GM19025 (cell line): ENCODE measurements around the gene CD109.
"Not testable (repeated sequence)": the region's sequence is repeated elsewhere in the genome, so short reads cannot be mapped to it uniquely, and the experiment has no call there.

Experiments used
- ATAC-seq: cut with Tn5 transposase; IDR thresholded peaks from one replicate; pipeline ENCODE4 v1.9.1; 2021; ENCODE audit warnings: mild to moderate bottlenecking, low read depth, moderate library complexity; ENCODE audit not compliant: unreplicated experiment

CD109 gene

GRCh38 chr6:73782911-73783310, 86.9 kb downstream of the CD109 start:
- no peak for ATAC-seq

GRCh38 chr6:73784726-73785505, 88.9 kb downstream of the CD109 start:
- ATAC-seq, result no peak

GRCh38 chr6:73790574-73790973, 94.6 kb downstream of the CD109 start:
- no peak for ATAC-seq

GRCh38 chr6:73791336-73791735, 95.3 kb downstream of the CD109 start:
- ATAC-seq, result no peak

GRCh38 chr6:73792738-73793137, 96.7 kb downstream of the CD109 start:
- ATAC-seq, result no peak

GRCh38 chr6:73796881-73797280, 100.9 kb downstream of the CD109 start:
- no peak for ATAC-seq

- no peak for ATAC-seq
These were observed 101.9 kb downstream of the CD109 start for GRCh38 chr6:73797861-73798260.

- ATAC-seq, result peak; percentile 78
These were observed 102.6 kb downstream of the CD109 start for GRCh38 chr6:73798592-73798991.

GRCh38 chr6:73800997-73801396, 105.0 kb downstream of the CD109 start:
- ATAC-seq, result no peak

- ATAC-seq, result no peak
These were observed 105.8 kb downstream of the CD109 start for GRCh38 chr6:73801652-73802268.

- ATAC-seq, result no peak
These were observed 106.4 kb downstream of the CD109 start for GRCh38 chr6:73802366-73802765.

- no peak for ATAC-seq
These were observed 107.7 kb downstream of the CD109 start for GRCh38 chr6:73803562-73804241.

GRCh38 chr6:73805221-73805620, 109.2 kb downstream of the CD109 start:
- ATAC-seq, result not testable (repeated sequence)

- not testable (repeated sequence) for ATAC-seq
These were observed 110.0 kb downstream of the CD109 start for GRCh38 chr6:73805982-73806381.

- no peak for ATAC-seq
These were observed 115.7 kb downstream of the CD109 start for GRCh38 chr6:73811706-73812105.

GRCh38 chr6:73817253-73817652, 121.2 kb downstream of the CD109 start:
- ATAC-seq, result no peak

- ATAC-seq, result no peak
These were observed 127.2 kb downstream of the CD109 start for GRCh38 chr6:73823046-73823735.

- ATAC-seq, result no peak
These were observed 127.8 kb downstream of the CD109 start for GRCh38 chr6:73823832-73824231.

GRCh38 chr6:73826571-73826970, 130.6 kb downstream of the CD109 start:
- no peak for ATAC-seq

- no peak for ATAC-seq
These were observed 134.1 kb downstream of the CD109 start for GRCh38 chr6:73830119-73830518.

GRCh38 chr6:73832313-73832712, 136.3 kb downstream of the CD109 start:
- ATAC-seq, result no peak
